ENCODE measurements around the gene SNRPA1.
A peak's percentile ranks its signal among the peaks of the same experiment; 100 is the strongest.
"Not testable (repeated sequence)": the region's sequence is repeated elsewhere in the genome, so short reads cannot be mapped to it uniquely, and the experiment has no call there.

Gene SNRPA1

GRCh38 chr15:101295607-101296161 lies 636 bp upstream of the SNRPA1 start:
- no peak for DNase-seq (ENCODE audit: low spot score)

DNA sequence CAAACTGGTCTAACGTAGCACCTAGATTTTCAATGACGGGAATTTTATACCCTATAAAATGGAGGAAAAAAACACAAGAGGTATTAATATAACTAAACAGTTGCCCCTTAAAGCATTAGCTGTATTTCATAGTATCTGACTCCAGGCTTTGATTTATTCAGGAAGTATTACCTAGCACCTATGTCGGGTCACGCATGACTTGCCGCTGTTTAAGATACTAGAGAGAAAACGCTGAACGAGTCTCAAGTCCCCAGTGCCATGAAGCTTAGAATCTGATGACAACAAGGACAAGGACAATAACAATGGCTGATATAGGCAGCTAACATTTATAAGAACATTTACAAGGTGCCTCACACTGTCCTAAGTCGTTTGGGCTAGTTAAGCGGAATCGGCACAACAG lies 1.9 kb downstream of the SNRPA1 start:
- DNase-seq (ENCODE audit: low spot score): no peak

GRCh38 chr15:101288905-101289513 lies 6.0 kb downstream of the SNRPA1 start:
- DNase-seq (ENCODE audit: low spot score): peak; percentile 38

- DNase-seq (ENCODE audit: low spot score): not testable (repeated sequence)
Observed at GRCh38 chr15:101287342-101287741, 7.7 kb downstream of the SNRPA1 start.

DNA sequence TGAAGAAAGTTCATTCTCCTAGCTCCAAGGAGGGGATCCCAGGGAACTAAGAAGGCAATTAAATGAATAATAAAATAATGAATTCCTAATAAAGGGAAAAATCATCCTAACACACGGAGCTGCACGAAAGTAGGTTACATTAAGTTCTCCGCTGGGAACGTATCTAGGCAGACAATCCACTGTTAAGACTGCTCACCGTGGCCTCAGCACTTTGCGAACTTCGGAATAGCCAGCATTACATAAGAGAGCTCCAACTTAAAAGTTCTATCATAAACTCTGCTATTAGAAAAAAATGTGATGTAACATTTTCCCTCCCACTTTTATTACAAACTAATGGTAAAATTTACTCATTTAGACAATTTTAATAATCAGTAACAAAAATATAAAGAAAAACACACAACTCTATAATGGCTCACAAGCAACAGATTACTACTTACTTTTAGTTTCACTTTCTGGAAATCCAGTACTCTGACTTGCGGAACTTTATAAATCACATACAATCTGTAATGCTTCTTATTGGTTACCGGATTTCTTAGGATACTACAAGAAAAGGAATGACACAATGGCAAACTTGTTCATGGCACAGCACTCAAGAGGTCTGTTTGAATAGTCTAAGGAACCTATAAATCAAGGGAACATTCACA lies 8.5 kb downstream of the SNRPA1 start:
- no peak for DNase-seq (ENCODE audit: low spot score)

DNA sequence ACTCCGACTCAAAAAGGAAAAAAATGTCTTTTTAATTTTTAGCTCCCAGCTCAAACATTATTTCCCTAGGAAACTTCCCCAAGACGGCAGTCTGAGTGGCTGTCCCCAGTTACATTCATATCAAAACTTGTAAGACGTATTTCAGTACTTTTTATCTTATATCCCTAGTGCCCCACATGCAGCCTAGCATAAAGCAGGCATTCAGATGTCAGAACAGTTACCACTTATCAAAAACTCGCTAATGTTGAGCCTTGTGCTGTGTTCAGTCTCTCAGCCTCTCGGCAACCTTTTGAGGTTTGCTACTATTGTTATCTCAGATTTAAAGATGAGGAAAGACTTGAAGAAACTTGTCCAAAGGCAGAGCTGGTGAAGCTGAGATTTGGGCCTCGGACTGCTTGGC lies 11.1 kb downstream of the SNRPA1 start:
- no peak for DNase-seq (ENCODE audit: low spot score)

GRCh38 chr15:101280007-101280406 lies 15.0 kb downstream of the SNRPA1 start:
- no peak for DNase-seq (ENCODE audit: low spot score)

DNA sequence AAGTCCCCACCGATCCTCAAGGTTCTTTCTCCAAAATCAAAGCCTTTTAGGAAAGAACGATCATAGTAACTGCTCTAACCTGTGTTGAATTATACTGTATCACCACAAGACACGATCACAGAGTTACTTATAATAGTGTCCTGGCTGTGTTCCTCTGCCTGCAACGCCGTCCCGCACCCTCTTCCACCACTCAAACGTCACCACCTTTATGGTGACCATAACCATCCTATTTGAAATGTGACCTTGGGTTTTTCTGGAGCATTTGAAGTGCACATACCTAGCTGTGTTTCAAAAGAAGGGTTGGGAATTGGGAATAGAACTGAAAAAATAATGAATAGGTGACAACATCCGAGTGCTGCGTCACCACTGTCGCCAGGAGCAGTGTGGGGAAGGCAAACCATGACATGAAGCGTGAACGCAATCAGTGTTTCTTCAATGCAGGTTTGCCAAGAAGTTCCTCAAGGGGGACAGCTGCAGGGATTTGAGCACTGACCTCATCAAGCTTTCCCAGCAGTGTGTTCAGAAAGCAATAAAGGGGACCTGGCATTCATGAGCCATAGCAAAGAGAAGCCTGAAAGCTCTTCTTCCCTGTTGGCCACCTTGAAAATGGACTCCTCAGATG lies 17.0 kb downstream of the SNRPA1 start:
- DNase-seq (ENCODE audit: low spot score): no peak

- DNase-seq (ENCODE audit: low spot score): peak; percentile 86
Observed at GRCh38 chr15:101277038-101277822, 17.8 kb downstream of the SNRPA1 start, which contains the start of gene SELENOS. SELENOS (minus strand) TSS chr15:101277485; CDS start chr15:101277417, 68 bp downstream.

- DNase-seq (ENCODE audit: low spot score): no peak
Observed at GRCh38 chr15:101276501-101277037, 18.5 kb downstream of the SNRPA1 start.

- no peak for DNase-seq (ENCODE audit: low spot score)
Observed at GRCh38 chr15:101275018-101275417, 20.0 kb downstream of the SNRPA1 start.

DNA sequence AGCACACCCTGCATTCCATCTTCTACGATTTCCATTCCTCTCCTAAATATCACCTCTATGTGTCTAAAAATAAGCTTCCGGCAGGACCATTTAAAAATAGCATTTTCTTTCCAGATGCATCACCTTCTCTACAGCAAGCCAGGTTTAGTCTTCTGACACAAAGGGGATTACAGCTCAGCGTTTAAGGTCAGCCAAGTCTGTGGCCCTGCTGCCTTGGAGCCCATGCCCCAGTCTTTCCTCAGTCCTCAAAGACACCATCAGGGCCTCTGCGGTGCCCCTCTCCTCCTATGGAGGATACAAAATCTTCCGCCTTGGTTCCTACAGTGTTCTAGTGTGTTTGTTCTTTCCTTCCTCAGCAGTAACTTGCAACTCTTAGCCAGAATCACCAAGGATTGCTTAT lies 21.5 kb downstream of the SNRPA1 start:
- no peak for DNase-seq (ENCODE audit: low spot score)

- DNase-seq (ENCODE audit: low spot score): no peak
Observed at GRCh38 chr15:101272584-101272983, 22.5 kb downstream of the SNRPA1 start.

DNA sequence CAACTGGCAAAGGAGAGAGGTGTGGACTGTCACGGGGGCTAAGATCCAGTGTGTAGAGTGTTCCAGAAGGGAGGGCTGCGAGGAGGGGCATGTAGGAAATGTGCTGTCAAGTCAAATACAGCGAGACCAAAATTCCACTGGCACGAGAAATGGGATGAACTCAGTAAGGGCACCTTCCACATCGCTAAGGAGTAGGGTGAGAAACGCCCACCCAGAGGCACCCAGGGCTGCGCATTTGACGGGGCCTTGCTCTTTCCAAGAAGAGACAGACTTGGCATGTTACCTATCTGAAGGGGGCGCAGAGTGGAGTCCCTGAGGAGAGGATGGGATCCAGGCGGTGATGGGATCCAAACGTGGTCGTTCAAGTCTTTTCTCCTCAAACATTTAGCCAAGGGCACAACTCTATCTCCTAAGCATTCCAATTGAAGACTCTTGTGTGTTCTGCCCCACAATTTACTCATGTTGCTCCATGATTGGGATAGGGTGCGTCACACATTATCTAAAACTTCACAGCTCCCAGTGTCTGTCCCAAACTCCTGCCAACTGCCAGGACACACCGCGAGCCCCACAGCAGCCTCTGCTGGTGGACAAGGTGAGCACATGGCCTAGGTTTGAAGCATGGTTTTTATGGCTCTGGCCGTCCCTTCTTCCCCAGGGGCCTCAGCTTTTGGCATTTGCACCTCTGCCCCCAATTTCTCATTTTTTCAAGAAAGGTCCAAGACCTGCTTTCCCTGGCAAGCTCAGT lies 25.4 kb downstream of the SNRPA1 start:
- DNase-seq (ENCODE audit: low spot score): no peak

DNA sequence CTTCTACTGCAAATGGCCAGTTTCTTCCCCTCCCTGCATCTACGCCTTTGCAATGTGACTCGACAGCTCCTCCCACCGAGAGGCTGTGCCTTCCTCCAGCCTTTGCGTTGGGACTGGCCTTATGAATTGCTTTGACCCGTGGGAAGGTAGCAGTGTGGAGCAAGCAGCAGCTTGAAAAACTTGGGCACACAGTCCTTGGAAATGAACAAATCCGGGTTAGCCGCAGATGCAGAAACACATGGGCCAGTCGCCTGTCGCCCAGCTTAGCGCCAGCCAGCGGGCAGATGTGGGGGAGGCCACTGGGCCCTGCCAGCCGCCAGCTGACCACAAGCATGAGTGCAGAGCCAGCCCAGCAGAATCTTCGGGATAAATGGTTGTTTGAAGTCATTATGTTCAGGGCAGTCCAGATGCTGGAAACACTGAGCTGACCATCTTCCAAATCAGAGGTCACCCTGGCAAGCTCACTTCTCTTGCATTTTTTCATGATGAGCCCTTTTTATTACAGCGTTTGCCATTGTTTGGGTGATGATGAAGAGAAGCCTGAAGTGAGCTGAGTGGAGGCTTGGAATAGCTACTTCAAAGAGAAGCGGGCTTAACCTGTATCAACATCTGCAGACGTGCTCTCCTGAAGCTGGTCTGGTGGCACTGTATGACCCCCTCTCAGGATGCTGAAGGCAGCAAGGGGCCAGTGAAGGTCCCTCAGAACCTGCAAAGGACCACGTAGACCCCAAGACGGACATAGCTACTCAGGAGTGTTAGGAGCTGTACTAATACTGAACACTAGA lies 27.5 kb downstream of the SNRPA1 start:
- DNase-seq (ENCODE audit: low spot score): peak; percentile 87

GRCh38 chr15:101266787-101267186 lies 28.3 kb downstream of the SNRPA1 start:
- DNase-seq (ENCODE audit: low spot score): no peak

DNA sequence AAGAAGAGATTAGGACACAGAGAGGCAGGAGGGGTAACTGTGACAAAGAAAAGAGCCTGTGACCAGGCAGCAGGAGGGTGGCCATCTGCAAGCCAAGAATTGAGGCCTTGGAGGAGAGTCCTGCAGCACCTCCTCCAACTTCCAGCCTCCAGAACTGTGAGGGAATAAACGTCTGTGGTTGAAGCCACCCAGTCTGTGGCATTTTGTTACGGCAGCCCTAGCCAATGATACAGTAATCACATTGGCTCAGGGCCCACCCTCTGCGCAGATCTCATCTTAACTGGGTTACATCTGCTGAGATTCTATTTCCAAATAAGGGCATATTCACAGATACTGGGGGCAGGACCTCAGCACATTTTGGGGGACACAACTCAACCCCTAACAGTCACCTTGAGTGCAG lies 29.0 kb downstream of the SNRPA1 start:
- no peak for DNase-seq (ENCODE audit: low spot score)

DNA sequence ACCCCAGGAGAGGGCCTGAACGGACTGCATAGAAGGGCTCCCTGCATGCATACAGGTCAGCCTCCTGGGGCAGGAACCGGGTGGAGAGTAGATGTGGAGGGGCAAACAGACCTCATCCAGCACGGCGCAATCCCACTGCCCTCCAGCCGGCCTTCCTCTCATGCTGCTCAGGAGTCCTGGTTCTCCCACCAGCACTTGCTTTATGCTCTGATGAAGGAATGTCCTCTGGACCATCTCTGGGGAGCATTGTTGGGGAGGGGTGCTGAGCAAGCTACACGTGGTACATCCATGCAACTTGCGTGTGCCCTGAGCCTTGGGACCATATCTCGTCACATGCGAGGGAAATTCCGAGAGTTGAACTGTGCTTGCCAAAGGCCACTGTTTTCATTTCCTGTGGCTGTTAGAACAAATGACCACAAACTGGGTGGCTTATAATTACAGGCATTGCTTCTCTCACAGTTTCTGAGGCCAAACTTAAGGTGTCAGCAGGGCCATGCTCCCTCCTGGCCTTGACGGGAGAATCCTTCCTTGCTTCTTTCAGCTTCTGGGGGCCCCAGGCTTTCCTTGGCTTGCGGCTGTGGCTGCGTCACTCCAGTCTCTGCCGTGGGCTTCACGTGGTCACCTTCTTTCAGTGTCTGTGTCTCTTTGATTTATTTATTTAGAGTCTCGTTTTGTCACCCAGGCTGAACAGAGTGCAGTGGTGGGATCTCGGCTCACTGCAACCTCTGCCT lies 30.0 kb downstream of the SNRPA1 start:
- DNase-seq (ENCODE audit: low spot score): no peak

- DNase-seq (ENCODE audit: low spot score): no peak
Observed at GRCh38 chr15:101264011-101264410, 31.0 kb downstream of the SNRPA1 start.

DNA sequence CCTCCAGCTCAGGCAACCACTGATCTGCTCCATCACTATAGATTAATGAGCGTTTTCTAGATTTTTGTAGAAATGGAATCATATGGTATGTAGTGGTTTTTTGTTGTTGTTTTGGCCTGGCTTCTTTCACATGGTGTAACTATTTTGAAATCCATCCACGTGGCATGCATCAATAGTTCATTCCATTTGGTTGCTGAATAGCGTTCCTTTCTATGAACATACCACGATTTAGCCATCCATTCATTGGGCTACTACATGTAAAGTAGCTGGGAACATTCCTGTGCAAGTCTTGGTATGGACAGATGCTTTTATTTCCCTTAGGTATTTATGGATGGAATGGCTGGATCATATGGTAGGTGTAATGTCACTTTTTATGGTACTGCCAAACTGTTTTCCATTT lies 32.5 kb downstream of the SNRPA1 start:
- DNase-seq (ENCODE audit: low spot score): no peak

Measured in globus pallidus (tissue), 1 donor.